Keratinocyte (primary cell): ENCODE results near the gene EVL. TPM values are rescaled to one million over a fixed set of nuclear protein-coding genes. Genes with fewer than 3 reads are reported as not detected.

Experiments
- DNase-seq: peaks from one replicate; pipeline ENCODE4 v3.0.0-alpha.2; 2011; ENCODE audit warnings: low read depth, missing footprints, low spot score
- FAIRE-seq: peaks from 2 replicates; lab custom pipeline; 2011; peaks lifted over from hg19 to GRCh38; lab: Jason Lieb, UNC
- H2AFZ ChIP-seq: 2 replicates; pipeline ENCODE4 v1.6.0; 2012; ENCODE audit warnings: low read length, control low read depth, inconsistent platforms; ENCODE audit not compliant: control insufficient read depth
- H3K27ac ChIP-seq: 2 replicates; pipeline ENCODE4 v1.5.1; 2011; ENCODE audit warnings: low read length; ENCODE audit not compliant: control insufficient read depth, insufficient read depth
- H3K27me3 ChIP-seq: 3 replicates; pipeline ENCODE4 v1.6.0; 2011; ENCODE audit warnings: low read length; ENCODE audit not compliant: control insufficient read depth, insufficient read depth; ENCODE audit errors: extremely low read depth
- H3K36me3 ChIP-seq, 2 experiments: 2 replicates in 1 of 2; 3 replicates in 1 of 2; pipeline ENCODE4 v1.5.1; 2011; ENCODE audit warnings: low read length in 2 of 2, mild to moderate bottlenecking in 1 of 2; ENCODE audit not compliant: control insufficient read depth in 2 of 2, insufficient read depth in 2 of 2; ENCODE audit errors: extremely low read depth in 1 of 2
- H3K4me1 ChIP-seq: 3 replicates; pipeline ENCODE4 v1.5.1; 2011; ENCODE audit warnings: low read length; ENCODE audit not compliant: control insufficient read depth, insufficient read depth; ENCODE audit errors: extremely low read depth
- H3K4me2 ChIP-seq: 3 replicates; pipeline ENCODE4 v1.6.0; 2011; ENCODE audit warnings: low read depth, low read length; ENCODE audit not compliant: control insufficient read depth, insufficient read depth; ENCODE audit errors: extremely low read depth
- H3K4me3 ChIP-seq, 3 experiments: fragments of 200-600 bp in 1 of 3; sonication (generic) in 1 of 3; 2 replicates in 2 of 3; 3 replicates in 1 of 3; pipeline ENCODE4 v1.5.1; 2011 to 2016; ENCODE audit warnings: low read length in 3 of 3, mild to moderate bottlenecking in 3 of 3, control low read depth in 2 of 3, inconsistent platforms in 1 of 3, low read depth in 1 of 3, mixed read lengths in 1 of 3, mixed run types in 1 of 3, moderate library complexity in 1 of 3; ENCODE audit not compliant: control insufficient read depth in 2 of 3, insufficient read depth in 2 of 3; ENCODE audit errors: extremely low read depth in 1 of 3
- H3K79me2 ChIP-seq: 2 replicates; pipeline ENCODE4 v1.6.0; 2012; ENCODE audit warnings: low read length; ENCODE audit not compliant: control insufficient read depth, insufficient read depth
- H3K9ac ChIP-seq: 3 replicates; pipeline ENCODE4 v1.6.0; 2011; ENCODE audit warnings: low read length; ENCODE audit not compliant: control insufficient read depth, insufficient read depth; ENCODE audit errors: extremely low read depth
- H3K9me1 ChIP-seq: 3 replicates; pipeline ENCODE4 v1.6.0; 2011; ENCODE audit warnings: low read length; ENCODE audit not compliant: control insufficient read depth, insufficient read depth; ENCODE audit errors: extremely low read depth
- H3K9me3 ChIP-seq: 2 replicates; pipeline ENCODE4 v1.5.1; 2012; ENCODE audit warnings: low read depth, low read length; ENCODE audit not compliant: control insufficient read depth
- H4K20me1 ChIP-seq: 3 replicates; pipeline ENCODE4 v1.6.0; 2011; ENCODE audit warnings: low read length; ENCODE audit not compliant: control insufficient read depth, insufficient read depth; ENCODE audit errors: extremely low read depth
- EZH2 ChIP-seq: IDR thresholded peaks from one replicate; pipeline ENCODE4 v1.6.1; 2012; ENCODE audit warnings: inconsistent platforms, mild to moderate bottlenecking, low read length, moderate library complexity
- dilution Hi-C: fragments of 300-500 bp; cut with MboI; formaldehyde crosslinking; loops from one replicate; pipeline ENCODE4 v1.7.0; 2020; ENCODE audit warnings: low sequenced_read_pairs; ENCODE audit not compliant: extremely low pct_ligation_motif_present
- polyA plus RNA-seq, 5 experiments: library from polyadenylated mRNA; depleted of rRNA in 3 of 5; stranded (reverse) in 3 of 5; stranded (forward) in 1 of 5; unstranded in 1 of 5; fragments of >200 nt; gene quantifications; 1 replicate in 1 of 5; 2 replicates in 3 of 5; 3 replicates in 1 of 5; pipeline versions ENCODE4 v1.2.1 to v1.2.3, GENCODE V29; 2011 to 2012; ENCODE audit warnings: missing spikeins in 2 of 5, low read depth in 1 of 5, low replicate concordance in 1 of 5
- TF ChIP-seq, protein P1 (sequence below), 3 experiments: IDR thresholded peaks in 1 of 3; conservative IDR thresholded peaks in 1 of 3; optimal IDR thresholded peaks in 1 of 3; 2 replicates in 2 of 3; 3 replicates in 1 of 3; pipeline versions ENCODE3 to v1.5.1; 2011; ENCODE audit warnings: low read length in 3 of 3, mild to moderate bottlenecking in 3 of 3, moderate library complexity in 2 of 3, control low read depth in 1 of 3, inconsistent platforms in 1 of 3; ENCODE audit not compliant: insufficient read depth in 2 of 3; ENCODE audit errors: extremely low read depth in 1 of 3

Gene EVL
- polyA plus RNA-seq, 1 donor (not counting 4 experiments of a cell fraction or from before 2014, with no cell fraction given) = 12.0 TPM

DNA sequence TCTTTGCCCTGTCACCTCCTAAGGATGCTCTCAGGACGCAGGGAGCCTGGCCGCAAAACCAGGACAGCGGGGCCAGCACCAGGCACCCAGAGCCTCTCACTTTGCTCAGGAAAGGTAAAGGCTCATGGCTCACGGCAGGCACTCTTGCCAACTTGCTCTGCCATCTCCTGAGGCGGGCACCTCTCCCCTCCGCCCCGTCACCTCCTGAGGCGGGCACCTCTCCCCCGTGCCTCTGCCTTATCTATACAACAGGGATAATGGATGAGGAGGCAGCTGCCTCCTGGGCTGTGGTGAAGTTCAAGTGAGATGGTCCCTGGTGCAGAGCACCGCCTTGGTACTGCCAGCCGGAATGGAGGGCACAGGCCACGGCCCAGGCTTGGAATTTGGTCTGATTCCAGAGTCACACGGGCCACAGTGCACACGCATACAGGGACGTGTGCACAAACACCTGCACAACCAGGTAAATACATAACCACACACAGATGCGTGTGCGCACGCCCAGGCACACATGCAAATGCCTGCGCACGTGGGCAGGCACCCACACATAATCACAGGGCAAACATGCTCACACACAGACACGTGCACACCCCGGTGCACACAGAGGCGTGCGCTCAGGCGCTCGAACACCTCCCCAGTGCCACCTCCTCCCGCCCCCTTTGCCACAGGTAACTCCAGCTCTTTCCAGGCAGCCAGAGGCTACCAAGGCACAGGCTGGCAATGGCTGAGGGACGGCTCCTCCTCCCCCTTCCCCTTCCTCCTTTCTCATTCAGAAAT lies 82.7 kb downstream of the EVL start:
- H3K9ac ChIP-seq = no peak overlapping the region
- no peaks in the 10 kb centered on the region for H4K20me1 ChIP-seq
- no peaks in the 10 kb centered on the region for H3K27me3 ChIP-seq
- no peak overlapping the region for H3K4me2 ChIP-seq
- TF ChIP-seq, protein P1, sequence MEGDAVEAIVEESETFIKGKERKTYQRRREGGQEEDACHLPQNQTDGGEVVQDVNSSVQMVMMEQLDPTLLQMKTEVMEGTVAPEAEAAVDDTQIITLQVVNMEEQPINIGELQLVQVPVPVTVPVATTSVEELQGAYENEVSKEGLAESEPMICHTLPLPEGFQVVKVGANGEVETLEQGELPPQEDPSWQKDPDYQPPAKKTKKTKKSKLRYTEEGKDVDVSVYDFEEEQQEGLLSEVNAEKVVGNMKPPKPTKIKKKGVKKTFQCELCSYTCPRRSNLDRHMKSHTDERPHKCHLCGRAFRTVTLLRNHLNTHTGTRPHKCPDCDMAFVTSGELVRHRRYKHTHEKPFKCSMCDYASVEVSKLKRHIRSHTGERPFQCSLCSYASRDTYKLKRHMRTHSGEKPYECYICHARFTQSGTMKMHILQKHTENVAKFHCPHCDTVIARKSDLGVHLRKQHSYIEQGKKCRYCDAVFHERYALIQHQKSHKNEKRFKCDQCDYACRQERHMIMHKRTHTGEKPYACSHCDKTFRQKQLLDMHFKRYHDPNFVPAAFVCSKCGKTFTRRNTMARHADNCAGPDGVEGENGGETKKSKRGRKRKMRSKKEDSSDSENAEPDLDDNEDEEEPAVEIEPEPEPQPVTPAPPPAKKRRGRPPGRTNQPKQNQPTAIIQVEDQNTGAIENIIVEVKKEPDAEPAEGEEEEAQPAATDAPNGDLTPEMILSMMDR (optimal IDR thresholded peaks at IDR 0.05 in 1 of 3, IDR thresholded peaks at IDR 0.05 in 1 of 3, conservative IDR thresholded peaks at IDR 0.05 in 1 of 3; ENCODE audit: extremely low read depth in 1 of 3, insufficient read depth in 2 of 3, low read length in 3 of 3) = no peak
- TF ChIP-seq EZH2 = peak; percentile 44
- no peak for DNase-seq
- H2AFZ ChIP-seq = no peak overlapping the region
- no peak overlapping the region for H3K27ac ChIP-seq
- dilution Hi-C loops = no loop called here
- H3K4me3 ChIP-seq = no peak overlapping the region
- H3K9me3 ChIP-seq = no peaks in the 10 kb centered on the region
- no peaks in the 10 kb centered on the region for H3K79me2 ChIP-seq
- FAIRE-seq = no peak
- H3K9me1 ChIP-seq = no peaks in the 10 kb centered on the region
- H3K4me1 ChIP-seq = peaks cover 19% of the 10 kb centered on the region
- H3K36me3 ChIP-seq = no peaks in the 10 kb centered on the region

DNA sequence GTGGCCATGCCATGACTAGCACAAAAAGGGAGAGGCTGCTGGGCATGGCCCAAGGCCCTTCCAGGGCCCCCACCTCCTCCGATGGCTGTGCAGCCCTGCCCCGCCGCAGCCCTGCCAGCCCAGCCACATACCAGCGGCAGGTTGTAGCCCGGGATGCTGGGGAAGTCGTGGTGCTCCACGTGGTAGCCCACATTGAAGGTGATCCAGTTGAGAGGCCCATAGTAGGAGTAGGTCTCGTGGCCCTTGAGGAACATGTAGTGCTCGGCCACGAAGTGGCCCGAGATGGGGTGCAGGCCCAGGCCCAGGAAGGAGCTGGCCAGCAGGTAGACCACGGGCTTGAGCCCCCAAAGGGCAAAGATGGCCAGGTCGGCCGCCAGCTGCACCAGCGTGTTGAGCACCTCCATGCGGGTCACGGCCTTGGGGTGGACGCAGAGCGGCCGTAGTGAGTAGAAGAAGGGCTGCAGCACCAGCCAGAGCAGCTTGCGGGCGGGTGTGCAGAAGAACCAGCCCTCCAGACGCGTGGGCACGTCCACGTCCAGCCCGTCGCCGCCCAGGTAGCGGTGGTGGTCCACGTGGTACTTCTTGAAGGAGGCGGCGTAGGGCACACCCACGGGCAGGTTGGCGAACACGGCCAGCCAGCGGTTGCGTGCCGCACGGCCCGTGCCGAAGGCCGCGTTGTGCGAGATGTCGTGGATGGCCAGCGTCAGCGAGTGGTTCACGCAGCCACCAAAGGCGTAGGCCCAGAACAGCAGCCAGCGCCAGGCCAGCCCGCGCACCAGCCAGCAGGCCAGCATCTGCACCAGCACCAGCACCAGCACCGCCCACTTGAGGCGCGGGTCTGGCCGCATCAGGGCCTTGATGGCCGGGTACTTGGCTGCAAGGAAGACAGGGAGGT lies 83.9 kb downstream of the EVL start:
- H2AFZ ChIP-seq = no peak overlapping the region
- H4K20me1 ChIP-seq = no peaks in the 10 kb centered on the region
- FAIRE-seq (no peak), DNase-seq (no peak)
- H3K9ac ChIP-seq = no peak overlapping the region
- peaks cover 19% of the 10 kb centered on the region for H3K4me1 ChIP-seq
- no peak overlapping the region for H3K4me3 ChIP-seq
- no peaks in the 10 kb centered on the region for H3K79me2 ChIP-seq
- H3K27me3 ChIP-seq = no peaks in the 10 kb centered on the region
- H3K27ac ChIP-seq = no peak overlapping the region
- TF ChIP-seq, protein P1 (optimal IDR thresholded peaks at IDR 0.05 in 1 of 3, IDR thresholded peaks at IDR 0.05 in 1 of 3, conservative IDR thresholded peaks at IDR 0.05 in 1 of 3; ENCODE audit: extremely low read depth in 1 of 3, insufficient read depth in 2 of 3, low read length in 3 of 3) = no peak
- no peak for TF ChIP-seq EZH2
- no peak overlapping the region for H3K4me2 ChIP-seq
- H3K9me3 ChIP-seq = no peaks in the 10 kb centered on the region
- H3K36me3 ChIP-seq = no peaks in the 10 kb centered on the region
- dilution Hi-C loops = no loop called here
- no peaks in the 10 kb centered on the region for H3K9me1 ChIP-seq
